ENCODE data around the gene WDR26. TPM values are rescaled to one million over a fixed set of nuclear protein-coding genes. Genes with fewer than 3 reads are reported as not detected.
A peak's percentile ranks its signal among the peaks of the same experiment; 100 is the strongest.
"Not testable (repeated sequence)": the region's sequence is repeated elsewhere in the genome, so short reads cannot be mapped to it uniquely, and the experiment has no call there.

The WDR26 gene
- total RNA-seq, 2 donors from 2014 or later, result 75.6 to 154 TPM

- H3K36me3 Mint-ChIP-seq (ENCODE audit: low read depth), result peaks cover 94% of the 10 kb centered on the region
- no peaks in the 10 kb centered on the region for H3K9me3 Mint-ChIP-seq
- H3K27ac Mint-ChIP-seq, result no peak overlapping the region
- H3K27me3 Mint-ChIP-seq, result no peaks in the 10 kb centered on the region
- H3K4me1 Mint-ChIP-seq, result peaks cover 33% of the 10 kb centered on the region
- ATAC-seq (replicated peaks), result no peak
- peak overlapping the region; percentile 30 for H3K4me3 Mint-ChIP-seq
Measured at GRCh38 chr1:224429616-224430326, 4.8 kb downstream of the WDR26 start.

GRCh38 chr1:224428713-224429112 lies 5.9 kb downstream of the WDR26 start:
- H3K9me3 Mint-ChIP-seq; H3K27me3 Mint-ChIP-seq; ATAC-seq (replicated peaks): not testable (repeated sequence)
- Mint-ChIP-seq H3K27ac (peak overlapping the region; percentile 25), H3K4me1 (peaks cover 35% of the 10 kb centered on the region), H3K4me3 (peak overlapping the region; percentile 30), H3K36me3 (ENCODE audit: low read depth) (peaks cover 99% of the 10 kb centered on the region)

- H3K4me1 Mint-ChIP-seq, result peaks cover 31% of the 10 kb centered on the region
Measured at GRCh38 chr1:224427346-224427745, 7.3 kb downstream of the WDR26 start.

GRCh38 chr1:224426869-224427268 lies 7.7 kb downstream of the WDR26 start:
- H3K4me3 Mint-ChIP-seq, result peak overlapping the region; percentile 32
- not testable (repeated sequence) for ATAC-seq (replicated peaks); H3K27me3 Mint-ChIP-seq; H3K27ac Mint-ChIP-seq; H3K9me3 Mint-ChIP-seq
- H3K36me3 Mint-ChIP-seq (ENCODE audit: low read depth), result peaks cover 99% of the 10 kb centered on the region
- H3K4me1 Mint-ChIP-seq, result peaks cover 33% of the 10 kb centered on the region

More at GRCh38 chr1:224427346-224427745, 7.3 kb downstream of the WDR26 start:
- no peaks in the 10 kb centered on the region for H3K9me3 Mint-ChIP-seq
- no peak overlapping the region for H3K27ac Mint-ChIP-seq
- H3K36me3 Mint-ChIP-seq (ENCODE audit: low read depth), result peaks cover 99% of the 10 kb centered on the region
- H3K27me3 Mint-ChIP-seq, result no peaks in the 10 kb centered on the region
- ATAC-seq (replicated peaks), result no peak
- peak overlapping the region; percentile 32 for H3K4me3 Mint-ChIP-seq

GRCh38 chr1:224425279-224425884 lies 9.2 kb downstream of the WDR26 start:
- H3K9me3 Mint-ChIP-seq, result no peaks in the 10 kb centered on the region
- peaks cover 97% of the 10 kb centered on the region for H3K36me3 Mint-ChIP-seq (ENCODE audit: low read depth)
- ATAC-seq (replicated peaks), result no peak
- no peak overlapping the region for H3K4me3 Mint-ChIP-seq
- H3K27me3 Mint-ChIP-seq, result no peaks in the 10 kb centered on the region
- H3K4me1 Mint-ChIP-seq, result peaks cover 25% of the 10 kb centered on the region
- no peak overlapping the region for H3K27ac Mint-ChIP-seq

- Mint-ChIP-seq H3K4me1 (peaks cover 24% of the 10 kb centered on the region), H3K4me3 (no peak overlapping the region), H3K36me3 (ENCODE audit: low read depth) (peaks cover 98% of the 10 kb centered on the region), H3K27me3 (no peaks in the 10 kb centered on the region), H3K27ac (no peak overlapping the region), H3K9me3 (no peaks in the 10 kb centered on the region)
- no peak for ATAC-seq (replicated peaks)
Measured at GRCh38 chr1:224420106-224420505, 14.5 kb downstream of the WDR26 start.

GRCh38 chr1:224411766-224412165 lies 22.8 kb downstream of the WDR26 start:
- peaks cover 6% of the 10 kb centered on the region for H3K4me1 Mint-ChIP-seq
- H3K4me3 Mint-ChIP-seq, result no peak overlapping the region
- no peak for ATAC-seq (replicated peaks)
- no peaks in the 10 kb centered on the region for H3K27me3 Mint-ChIP-seq
- peaks cover 93% of the 10 kb centered on the region for H3K36me3 Mint-ChIP-seq (ENCODE audit: low read depth)
- no peaks in the 10 kb centered on the region for H3K9me3 Mint-ChIP-seq
- peak overlapping the region; percentile 28 for H3K27ac Mint-ChIP-seq

- H3K36me3 Mint-ChIP-seq (ENCODE audit: low read depth), result peaks cover 99% of the 10 kb centered on the region
- ATAC-seq (replicated peaks), result peak; percentile 29
- H3K27me3 Mint-ChIP-seq, result no peaks in the 10 kb centered on the region
- H3K9me3 Mint-ChIP-seq, result no peaks in the 10 kb centered on the region
- no peak overlapping the region for H3K4me3 Mint-ChIP-seq
- H3K27ac Mint-ChIP-seq, result no peak overlapping the region
- H3K4me1 Mint-ChIP-seq, result peaks cover 19% of the 10 kb centered on the region
Measured at GRCh38 chr1:224408294-224408590, 26.4 kb downstream of the WDR26 start.

GRCh38 chr1:224407571-224408293 lies 26.9 kb downstream of the WDR26 start:
- Mint-ChIP-seq H3K9me3 (no peaks in the 10 kb centered on the region), H3K4me1 (peaks cover 19% of the 10 kb centered on the region), H3K27me3 (no peaks in the 10 kb centered on the region), H3K27ac (no peak overlapping the region), H3K36me3 (ENCODE audit: low read depth) (peaks cover 100% of the 10 kb centered on the region), H3K4me3 (no peak overlapping the region)
- peak; percentile 16 for ATAC-seq (replicated peaks)

- peaks cover 100% of the 10 kb centered on the region for H3K36me3 Mint-ChIP-seq (ENCODE audit: low read depth)
- no peak for ATAC-seq (replicated peaks)
Measured at GRCh38 chr1:224406216-224406615, 28.4 kb downstream of the WDR26 start.

GRCh38 chr1:224405604-224405970 lies 29.0 kb downstream of the WDR26 start:
- Mint-ChIP-seq H3K27ac (peak overlapping the region; percentile 43), H3K27me3 (no peaks in the 10 kb centered on the region), H3K36me3 (ENCODE audit: low read depth) (peaks cover 100% of the 10 kb centered on the region), H3K4me3 (no peak overlapping the region), H3K9me3 (no peaks in the 10 kb centered on the region), H3K4me1 (peaks cover 25% of the 10 kb centered on the region)
- ATAC-seq (replicated peaks), result no peak

More at GRCh38 chr1:224406216-224406615, 28.4 kb downstream of the WDR26 start:
- Mint-ChIP-seq H3K27ac (peak overlapping the region; percentile 43), H3K9me3 (no peaks in the 10 kb centered on the region), H3K4me1 (peaks cover 25% of the 10 kb centered on the region), H3K4me3 (no peak overlapping the region), H3K27me3 (no peaks in the 10 kb centered on the region)

GRCh38 chr1:224404916-224405603 lies 29.5 kb downstream of the WDR26 start:
- H3K4me1 Mint-ChIP-seq, result peaks cover 25% of the 10 kb centered on the region
- H3K36me3 Mint-ChIP-seq (ENCODE audit: low read depth), result peaks cover 99% of the 10 kb centered on the region
- no peaks in the 10 kb centered on the region for H3K9me3 Mint-ChIP-seq
- no peaks in the 10 kb centered on the region for H3K27me3 Mint-ChIP-seq
- peak overlapping the region; percentile 43 for H3K27ac Mint-ChIP-seq
- H3K4me3 Mint-ChIP-seq, result no peak overlapping the region
- no peak for ATAC-seq (replicated peaks)

GRCh38 chr1:224402472-224403036 lies 32.0 kb downstream of the WDR26 start:
- H3K36me3 Mint-ChIP-seq (ENCODE audit: low read depth), result peaks cover 99% of the 10 kb centered on the region
- H3K4me3 Mint-ChIP-seq, result no peak overlapping the region
- H3K27ac Mint-ChIP-seq, result no peak overlapping the region
- peaks cover 19% of the 10 kb centered on the region for H3K4me1 Mint-ChIP-seq
- no peaks in the 10 kb centered on the region for H3K9me3 Mint-ChIP-seq
- no peaks in the 10 kb centered on the region for H3K27me3 Mint-ChIP-seq
- ATAC-seq (replicated peaks), result no peak

GRCh38 chr1:224399887-224400286 lies 34.7 kb downstream of the WDR26 start:
- H3K4me3 Mint-ChIP-seq, result no peak overlapping the region
- no peak for ATAC-seq (replicated peaks)
- H3K4me1 Mint-ChIP-seq, result peaks cover 12% of the 10 kb centered on the region
- H3K9me3 Mint-ChIP-seq, result no peaks in the 10 kb centered on the region
- no peak overlapping the region for H3K27ac Mint-ChIP-seq
- no peaks in the 10 kb centered on the region for H3K27me3 Mint-ChIP-seq
- H3K36me3 Mint-ChIP-seq (ENCODE audit: low read depth), result peaks cover 99% of the 10 kb centered on the region
